ENCODE data around the gene KLK3. TPM values are rescaled to one million over a fixed set of nuclear protein-coding genes. Genes with fewer than 3 reads are reported as not detected.
A peak's percentile ranks its signal among the peaks of the same experiment; 100 is the strongest.

KLK3 gene
- total and polyA plus RNA-seq, 11 donors: not detected

DNA sequence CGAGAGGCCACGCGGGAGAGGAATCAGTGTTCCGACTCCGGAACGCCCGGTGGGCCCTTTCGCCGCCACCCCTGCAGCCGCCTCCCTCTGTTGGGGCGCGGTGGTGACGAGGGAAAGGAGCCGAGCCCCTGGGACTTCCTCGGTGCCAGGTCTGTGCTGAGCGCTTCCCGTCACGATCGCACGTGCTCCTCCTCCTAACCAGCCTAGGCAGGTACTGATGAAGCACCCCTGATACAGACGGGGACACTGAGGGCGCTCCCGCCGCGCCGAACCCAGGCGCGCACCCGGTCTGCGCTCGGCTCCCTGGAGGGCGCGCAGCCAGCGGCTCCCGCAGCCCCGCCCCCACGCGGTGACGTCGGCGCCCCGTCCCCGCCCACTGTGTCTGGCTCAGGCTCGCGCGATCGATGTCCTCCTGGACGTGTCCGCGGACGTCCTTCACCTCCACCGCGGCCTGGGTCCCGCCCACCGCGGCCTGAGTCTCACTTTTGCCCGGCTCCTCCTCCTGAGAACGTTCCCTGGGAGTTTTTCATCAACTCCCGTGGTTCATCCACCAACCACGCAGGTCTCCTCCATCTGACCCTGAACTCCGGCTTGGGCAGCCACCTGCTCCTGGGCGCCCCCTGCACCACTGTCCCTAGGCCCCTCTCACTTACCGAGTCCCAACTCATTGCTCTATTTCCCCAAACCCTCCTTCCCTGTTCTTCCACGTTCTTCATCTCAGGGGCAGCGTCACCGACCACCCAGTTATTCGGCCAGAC is 18.8 kb upstream of the KLK3 start:
- Histone ChIP-seq H3K9me3 (no peaks in the 10 kb centered on the region), H3K36me3 (no peaks in the 10 kb centered on the region), H3K27ac (no peak overlapping the region), H3K4me1 (peaks cover 0 to 12% (median 9%) of the 10 kb centered on the region in 12 donors), H3K4me3 (peak overlapping the region; percentile 28 to 65 (median 56)), H3K27me3 (peaks cover 0 to 36% (median 12%) of the 10 kb centered on the region in 9 donors)
- 3 to 5% (median 3%) methylated on average over 34 to 67 of the region's 67 CpGs for WGBS, 4 donors
- peak; percentile 75 to 95 (median 89) for ATAC-seq
- peak; percentile 48 to 84 (median 64) for DNase-seq
- intact Hi-C loops (cut with DNase I): no loop called here
- TF ChIP-seq, protein P1, sequence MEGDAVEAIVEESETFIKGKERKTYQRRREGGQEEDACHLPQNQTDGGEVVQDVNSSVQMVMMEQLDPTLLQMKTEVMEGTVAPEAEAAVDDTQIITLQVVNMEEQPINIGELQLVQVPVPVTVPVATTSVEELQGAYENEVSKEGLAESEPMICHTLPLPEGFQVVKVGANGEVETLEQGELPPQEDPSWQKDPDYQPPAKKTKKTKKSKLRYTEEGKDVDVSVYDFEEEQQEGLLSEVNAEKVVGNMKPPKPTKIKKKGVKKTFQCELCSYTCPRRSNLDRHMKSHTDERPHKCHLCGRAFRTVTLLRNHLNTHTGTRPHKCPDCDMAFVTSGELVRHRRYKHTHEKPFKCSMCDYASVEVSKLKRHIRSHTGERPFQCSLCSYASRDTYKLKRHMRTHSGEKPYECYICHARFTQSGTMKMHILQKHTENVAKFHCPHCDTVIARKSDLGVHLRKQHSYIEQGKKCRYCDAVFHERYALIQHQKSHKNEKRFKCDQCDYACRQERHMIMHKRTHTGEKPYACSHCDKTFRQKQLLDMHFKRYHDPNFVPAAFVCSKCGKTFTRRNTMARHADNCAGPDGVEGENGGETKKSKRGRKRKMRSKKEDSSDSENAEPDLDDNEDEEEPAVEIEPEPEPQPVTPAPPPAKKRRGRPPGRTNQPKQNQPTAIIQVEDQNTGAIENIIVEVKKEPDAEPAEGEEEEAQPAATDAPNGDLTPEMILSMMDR (IDR thresholded peaks at IDR 0.05): no peak
- TF ChIP-seq POLR2A (IDR thresholded peaks at IDR 0.05): peak in 1 of 2 donors; percentile 25

DNA sequence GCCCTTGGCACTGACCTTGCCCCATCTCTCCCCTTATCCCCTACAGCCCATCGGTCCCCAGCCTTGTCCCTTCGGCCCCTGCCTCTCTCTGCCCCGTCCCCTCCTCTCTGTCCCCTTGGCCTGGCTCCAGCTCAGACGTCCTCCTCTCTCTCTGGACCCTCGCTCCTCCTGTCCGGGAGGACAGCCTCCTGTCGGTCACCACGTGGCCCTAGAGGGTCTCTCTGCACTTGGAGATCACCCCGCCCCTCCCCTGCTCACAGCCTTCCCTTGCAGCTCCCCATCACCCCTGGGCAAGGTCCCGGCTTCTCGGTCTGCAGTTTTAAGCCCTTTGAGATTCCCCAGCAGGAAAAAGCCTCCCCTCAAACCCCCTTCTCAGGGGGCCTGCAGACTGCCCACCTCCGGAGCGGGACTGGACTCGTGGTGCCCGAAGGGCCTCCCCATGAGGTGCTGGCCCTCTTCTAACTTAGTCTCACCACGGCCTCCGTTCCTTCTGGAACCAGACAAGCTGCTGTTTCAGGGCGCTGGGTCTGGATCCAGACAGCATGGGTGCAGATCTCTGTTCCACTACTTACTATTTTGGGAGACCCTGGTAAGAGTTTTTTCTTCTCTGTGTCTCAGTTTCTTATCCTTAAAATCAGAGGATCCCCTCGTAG is 18.0 kb upstream of the KLK3 start:
- Histone ChIP-seq H3K27ac (no peak overlapping the region), H3K36me3 (no peaks in the 10 kb centered on the region), H3K27me3 (peaks cover 0 to 36% (median 12%) of the 10 kb centered on the region in 9 donors), H3K9me3 (peaks cover 0 to under 1% (median 0%) of the 10 kb centered on the region in 12 donors), H3K4me1 (peaks cover 0 to 12% (median 9%) of the 10 kb centered on the region in 12 donors), H3K4me3 (no peak overlapping the region)
- TF ChIP-seq POLR2A (IDR thresholded peaks at IDR 0.05): no peak
- TF ChIP-seq, protein P1 (IDR thresholded peaks at IDR 0.05): no peak
- WGBS, 4 donors: 45 to 55% (median 50%) methylated on average over 15 to 19 of the region's 19 CpGs
- intact Hi-C loops (cut with DNase I): no loop called here
- ATAC-seq (peak in 1 of 4 donors; percentile 4), DNase-seq (no peak)

DNA sequence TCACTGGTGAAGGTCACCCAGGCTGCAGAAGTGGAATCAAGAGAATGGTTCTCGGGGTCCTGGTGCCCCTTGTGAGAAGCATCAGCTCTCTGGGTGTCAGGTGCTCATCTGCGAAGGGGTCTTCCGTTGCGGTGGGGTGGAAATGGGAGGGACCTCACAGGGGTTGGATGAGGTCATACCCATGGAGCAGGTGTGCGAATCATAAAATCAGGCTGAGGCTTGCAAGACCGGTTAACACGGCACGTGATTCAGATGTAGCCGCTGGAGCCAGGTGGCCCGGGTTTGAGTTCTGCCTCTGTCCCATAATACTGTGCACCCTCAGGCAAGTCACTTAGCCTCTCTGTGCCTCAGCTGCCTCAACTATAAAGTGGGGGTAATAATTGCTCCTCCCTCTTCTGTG is 17.4 kb upstream of the KLK3 start:
- TF ChIP-seq, protein P1 (IDR thresholded peaks at IDR 0.05): no peak
- no peak for TF ChIP-seq POLR2A (IDR thresholded peaks at IDR 0.05)
- DNase-seq: no peak
- peaks cover 0 to 36% (median 12%) of the 10 kb centered on the region in 9 donors for H3K27me3 ChIP-seq

DNA sequence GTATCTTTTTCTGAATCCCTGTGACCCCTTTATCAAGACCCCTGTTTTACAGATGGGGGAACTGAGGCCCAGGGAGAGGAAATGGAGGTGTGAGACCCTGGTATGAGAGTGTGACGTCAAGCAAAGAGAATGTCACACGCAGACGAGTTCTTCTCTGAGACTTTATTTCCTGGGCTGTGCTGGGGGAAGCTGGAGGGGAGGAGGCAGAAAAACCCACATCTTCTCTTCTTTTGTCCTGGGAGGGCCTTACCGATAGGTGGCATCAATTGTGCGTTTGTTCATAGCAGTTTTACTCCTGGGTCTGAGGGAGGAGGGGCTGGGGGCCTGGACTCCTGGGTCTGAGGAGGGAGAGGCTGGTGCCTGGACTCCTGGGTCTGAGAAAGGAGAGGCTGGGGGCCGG is 16.5 kb upstream of the KLK3 start:
- Histone ChIP-seq H3K9me3 (peaks cover 0 to 16% (median under 1%) of the 10 kb centered on the region in 12 donors), H3K4me1 (peaks cover 0 to 12% (median 9%) of the 10 kb centered on the region in 12 donors), H3K4me3 (no peak overlapping the region), H3K36me3 (no peaks in the 10 kb centered on the region), H3K27ac (no peak overlapping the region), H3K27me3 (peaks cover 0 to 27% (median 12%) of the 10 kb centered on the region in 9 donors)
- no peak for TF ChIP-seq POLR2A (IDR thresholded peaks at IDR 0.05)
- TF ChIP-seq, protein P1 (IDR thresholded peaks at IDR 0.05): no peak
- WGBS, 4 donors: 14 to 19% (median 17%) methylated on average over 6 of the region's 6 CpGs
- DNase-seq (no peak), ATAC-seq (no peak)
- intact Hi-C loops (cut with DNase I): no loop called here

More for the DNA sequence above, 17.4 kb upstream of the KLK3 start:
- no peak overlapping the region for H3K27ac ChIP-seq
- intact Hi-C loops (cut with DNase I): no loop called here
- no peaks in the 10 kb centered on the region for H3K36me3 ChIP-seq
- H3K9me3 ChIP-seq: peaks cover 0 to 6% (median 0%) of the 10 kb centered on the region in 12 donors
- WGBS, 4 donors: 74 to 85% (median 79%) methylated on average over 10 of the region's 10 CpGs
- no peak overlapping the region for H3K4me3 ChIP-seq
- peaks cover 0 to 12% (median 9%) of the 10 kb centered on the region in 12 donors for H3K4me1 ChIP-seq
- ATAC-seq: no peak

Data from heart left ventricle (tissue), 16 donors.